GM12878 (cell line): ENCODE measurements around the gene TLCD5. TPM values are rescaled to one million over a fixed set of nuclear protein-coding genes. Genes with fewer than 3 reads are reported as not detected.

Experiments
- ATAC-seq: fragments of 200-7000 bp; cut with Tn5 transposase; 3 replicates; pipeline ENCODE4 v1.9.1; 2020; ENCODE audit warnings: mild to moderate bottlenecking, moderate library complexity
- BruUV-seq: library from RNA; stranded (reverse); fragments of 400-500 nt; replicated peaks from 2 replicates; lab custom pipeline; 2021; lab: Mats Ljungman, UMichigan
- CTCF ChIA-PET: fragments of 300-600 bp; sonication (Branson Sonifier 250); formaldehyde crosslinking; extraction: SDS; loops from one replicate; lab custom pipeline; 2021; ENCODE audit warnings: inconsistent platforms; lab: Yijun Ruan, JAX
- POLR2A ChIA-PET: fragments of 350-600 bp; formaldehyde crosslinking; extraction: SDS; loops from one replicate; lab custom pipeline; 2021; ENCODE audit warnings: inconsistent platforms; lab: Charles Lee
- RAD21 ChIA-PET: fragments of 300-600 bp; sonication (Branson Sonifier 250); formaldehyde crosslinking; loops from one replicate; lab custom pipeline; 2023; ENCODE audit warnings: antibody characterized with exemption; ENCODE audit not compliant: unreplicated experiment; lab: Charles Lee
- SMC1A ChIA-PET: fragments of 300-600 bp; sonication (Branson Sonifier 250); formaldehyde crosslinking; loops from one replicate; lab custom pipeline; 2023; ENCODE audit not compliant: unreplicated experiment, uncharacterized antibody; lab: Charles Lee
- DNase-seq: peaks from one replicate; pipeline ENCODE4 v3.0.0-alpha.2; 2011; ENCODE audit warnings: low read depth, low spot score
- FAIRE-seq: peaks from 3 replicates; lab custom pipeline; 2011; peaks lifted over from hg19 to GRCh38; lab: Jason Lieb, UNC
- H2AFZ ChIP-seq: 2 replicates; pipeline ENCODE4 v1.6.0; 2011; ENCODE audit warnings: low read depth, low read length, control low read depth; ENCODE audit not compliant: control insufficient read depth
- H3K27ac ChIP-seq: 2 replicates; pipeline ENCODE4 v1.5.1; 2011; ENCODE audit warnings: control low read depth; ENCODE audit not compliant: control insufficient read depth, insufficient read depth
- H3K27me3 ChIP-seq, 2 experiments: replicated peaks in 1 of 2; 2 replicates each; pipeline versions ENCODE4 v1.6.0 to v1.6.1; 2011; ENCODE audit warnings: low read length in 1 of 2; ENCODE audit not compliant: control insufficient read depth in 2 of 2, insufficient read depth in 2 of 2
- H3K36me3 ChIP-seq, 2 experiments: 2 replicates each; pipeline ENCODE4 v1.5.1; 2011; ENCODE audit warnings: low read length in 1 of 2; ENCODE audit not compliant: control insufficient read depth in 2 of 2, insufficient read depth in 2 of 2
- H3K4me1 ChIP-seq: 2 replicates; pipeline ENCODE4 v1.6.1; 2011; ENCODE audit warnings: mild to moderate bottlenecking, low read length, moderate library complexity, mixed read lengths; ENCODE audit not compliant: control insufficient read depth, insufficient read depth
- H3K4me2 ChIP-seq: 2 replicates; pipeline ENCODE4 v1.6.0; 2011; ENCODE audit warnings: control low read depth; ENCODE audit not compliant: control insufficient read depth, insufficient read depth
- H3K4me3 ChIP-seq: fragments of 200-600 bp; sonication (generic); 2 replicates; pipeline ENCODE4 v1.5.1; 2016
- H3K79me2 ChIP-seq: 2 replicates; pipeline ENCODE4 v1.6.0; 2011; ENCODE audit warnings: low read length; ENCODE audit not compliant: control insufficient read depth, insufficient read depth
- H3K9ac ChIP-seq: 2 replicates; pipeline ENCODE4 v1.8.0; 2011; ENCODE audit warnings: low read length, control low read depth, mixed read lengths; ENCODE audit not compliant: control insufficient read depth, insufficient read depth
- H3K9me3 ChIP-seq: replicated peaks from 3 replicates; pipeline ENCODE4 v1.5.1; 2011; ENCODE audit warnings: mild to moderate bottlenecking, low read length; ENCODE audit not compliant: control insufficient read depth, insufficient read depth
- H4K20me1 ChIP-seq: 2 replicates; pipeline ENCODE4 v1.6.0; 2011; ENCODE audit not compliant: control insufficient read depth, insufficient read depth
- ATF7 ChIP-seq: fragments of 450-650 bp; IDR thresholded peaks from 2 replicates; pipeline ENCODE4 v1.6.1; 2016; ENCODE audit warnings: low read depth, mild to moderate bottlenecking
- CHD2 ChIP-seq: IDR thresholded peaks from 2 replicates; pipeline ENCODE4 v1.6.1; 2011; ENCODE audit warnings: low read depth, low read length, improper control_type of control experiment, borderline replicate concordance
- MYC ChIP-seq: IDR thresholded peaks from 2 replicates; pipeline ENCODE4 v1.6.1; 2011; ENCODE audit warnings: mild to moderate bottlenecking, low read length, moderate library complexity, inconsistent platforms; ENCODE audit not compliant: insufficient read depth, insufficient replicate concordance, insufficient read length, severe bottlenecking
- NBN ChIP-seq: fragments of 450-650 bp; IDR thresholded peaks from 2 replicates; pipeline ENCODE4 v1.6.1; 2016
- NFYA ChIP-seq: IDR thresholded peaks from 2 replicates; pipeline ENCODE4 v1.6.1; 2011; ENCODE audit warnings: low read depth, mild to moderate bottlenecking, low read length, improper control_type of control experiment, borderline replicate concordance
- SMC3 ChIP-seq: IDR thresholded peaks from 2 replicates; pipeline ENCODE4 v1.6.1; 2011; ENCODE audit warnings: low read length, improper control_type of control experiment, borderline replicate concordance
- SRF ChIP-seq, 2 experiments: IDR thresholded peaks; 2 replicates each; pipeline ENCODE4 v1.6.1; 2011; ENCODE audit warnings: low read depth in 2 of 2, low read length in 2 of 2, mild to moderate bottlenecking in 1 of 2, moderate library complexity in 1 of 2
- SUPT20H ChIP-seq: IDR thresholded peaks from 2 replicates; pipeline ENCODE4 v1.6.1; 2011; ENCODE audit warnings: low read depth, mild to moderate bottlenecking, low read length, moderate library complexity, borderline replicate concordance; ENCODE audit not compliant: control insufficient read depth
- ZNF24 ChIP-seq: fragments of 450-650 bp; IDR thresholded peaks from 2 replicates; pipeline ENCODE4 v1.6.1; 2017; ENCODE audit warnings: antibody characterized with exemption, mild to moderate bottlenecking
- ZNF274 ChIP-seq: IDR thresholded peaks from one replicate; pipeline ENCODE4 v1.8.0; 2011; ENCODE audit not compliant: insufficient read length, insufficient read depth
- ZZZ3 ChIP-seq: IDR thresholded peaks from 2 replicates; pipeline ENCODE4 v1.6.1; 2011; ENCODE audit warnings: low read depth; ENCODE audit not compliant: control insufficient read depth, insufficient read length
- WGBS: methylation state at CpG from one replicate; pipeline ENCODE4 v1.1.6; 2016; ENCODE audit warnings: low lambda C conversion rate; ENCODE audit not compliant: insufficient replicate concordance, insufficient coverage; ENCODE audit errors: missing lambda C conversion rate; 5-methylcytosine and 5-hydroxymethylcytosine counted together
- in situ Hi-C: fragments of 300-500 bp; cut with MboI; formaldehyde crosslinking; loops from 9 replicates; pipeline ENCODE4 v1.14.3; 2018; ENCODE audit warnings: mixed read lengths
- intact Hi-C: fragments of 100-400 bp; cut with micrococcal nuclease; formaldehyde crosslinking; loops from one replicate; pipeline ENCODE4 v1.14.2; 2022; ENCODE audit not compliant: unreplicated experiment
- polyA plus RNA-seq, 11 experiments: library from polyadenylated mRNA; depleted of rRNA in 4 of 11; unstranded in 6 of 11; stranded (reverse) in 5 of 11; fragments of >200 nt; fragmentation: Nextera tagmentation in 4 of 11; fragmentation: Illumina TruSeq in 1 of 11; extraction: Ambion mirVana in 4 of 11; extraction: Trizol in 1 of 11; gene quantifications; 1 replicate in 1 of 11; 2 replicates in 10 of 11; pipeline versions ENCODE4 v1.2.1 to v1.2.3, GENCODE V29; 2011 to 2016; ENCODE audit warnings: inconsistent platforms in 2 of 11, missing spikeins in 2 of 11, low read depth in 1 of 11
- total RNA-seq, 4 experiments: library from RNA; depleted of rRNA in 3 of 4; stranded (reverse); fragments of >200 nt in 3 of 4; fragmentation: Illumina TruSeq in 1 of 4; extraction: Trizol in 1 of 4; gene quantifications; 2 replicates each; pipeline versions ENCODE4 v1.2.1 to v1.2.3, GENCODE V29; 2013 to 2021
- TF ChIP-seq, protein P1 (sequence below): fragments of 450-650 bp; IDR thresholded peaks from 2 replicates; pipeline ENCODE4 v1.6.1; 2016; ENCODE audit warnings: mild to moderate bottlenecking, moderate library complexity, borderline replicate concordance
- TF ChIP-seq, protein P2 (sequence below): fragments of 450-650 bp; IDR thresholded peaks from 2 replicates; pipeline ENCODE4 v1.6.1; 2017; ENCODE audit warnings: borderline replicate concordance
- TF ChIP-seq, protein P3 (sequence below): IDR thresholded peaks from 2 replicates; pipeline ENCODE4 v1.6.1; 2012; ENCODE audit warnings: low read depth, low read length, improper control_type of control experiment
- TF ChIP-seq, protein P4 (sequence below): fragments of 450-650 bp; formaldehyde crosslinking; IDR thresholded peaks from 2 replicates; pipeline ENCODE4 v1.4.0; 2022; ENCODE audit warnings: mild to moderate bottlenecking, moderate library complexity

Gene TLCD5
- total and polyA plus RNA-seq, 10 of the 15 experiments (the other 5 are each of a cell fraction or from before 2014, with no cell fraction given), result 2.4 to 13.3 (median 3.2) TPM

DNA sequence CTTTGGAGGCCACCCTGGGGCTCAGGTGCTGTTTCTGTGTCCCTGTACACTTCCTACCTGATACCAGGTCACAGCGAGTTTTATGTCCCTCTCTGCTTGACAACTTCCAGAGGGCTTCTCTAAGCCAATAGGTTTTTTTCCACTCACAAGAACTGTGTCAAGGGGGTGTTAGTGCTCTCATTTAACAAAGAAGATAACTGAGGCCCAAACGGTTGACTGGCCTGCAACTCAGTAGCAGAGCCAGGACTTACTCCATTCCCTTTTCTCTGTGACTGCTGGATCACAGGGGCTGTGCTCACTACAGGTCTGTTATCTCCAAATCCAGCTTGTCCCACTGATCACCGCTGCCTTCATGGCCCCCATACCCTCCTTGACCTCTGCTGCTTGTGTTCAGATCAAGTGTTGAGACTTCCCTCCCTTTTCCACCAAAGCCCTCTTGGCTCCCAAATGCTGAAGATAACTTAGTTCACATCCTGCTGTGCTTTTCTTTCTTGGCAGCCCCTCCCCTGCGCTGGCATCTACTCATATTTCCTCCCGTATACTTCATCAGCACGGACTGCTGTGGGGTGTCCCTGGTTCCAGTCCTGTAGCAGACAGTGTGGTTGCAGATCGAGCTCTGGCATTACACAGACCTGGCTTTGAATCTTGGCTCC is 43.8 kb upstream of the TLCD5 start:
- Histone ChIP-seq H3K4me3 (no peak overlapping the region), H3K27ac (no peak overlapping the region), H3K79me2 (no peaks in the 10 kb centered on the region), H4K20me1 (no peaks in the 10 kb centered on the region), H2AFZ (no peak overlapping the region), H3K27me3 (peaks cover 0 to 4% of the 10 kb centered on the region in 2 experiments; a peak in 1 of 4 replicates), H3K9me3 (no peaks in the 10 kb centered on the region), H3K36me3 (no peaks in the 10 kb centered on the region), H3K9ac (no peak overlapping the region), H3K4me1 (no peaks in the 10 kb centered on the region), H3K4me2 (no peak overlapping the region)
- BruUV-seq, result no TSS peak
- intact Hi-C loops (no loop called here), in situ Hi-C loops (no loop called here)
- WGBS, result 25% methylated on average over 7 of the region's 7 CpGs
- CTCF ChIA-PET, result interaction anchor here (1.6 kb wide), 1 partner anchor 19 kb away, joined by 4 read pairs; no protein-coding TSS in a partner anchor
- ATAC-seq (no peak), FAIRE-seq (no peak), DNase-seq (no peak)
- POLR2A ChIA-PET, result no interaction called here
- RAD21 ChIA-PET, result no interaction called here
- SMC1A ChIA-PET, result no interaction called here
- TF ChIP-seq, protein P1, sequence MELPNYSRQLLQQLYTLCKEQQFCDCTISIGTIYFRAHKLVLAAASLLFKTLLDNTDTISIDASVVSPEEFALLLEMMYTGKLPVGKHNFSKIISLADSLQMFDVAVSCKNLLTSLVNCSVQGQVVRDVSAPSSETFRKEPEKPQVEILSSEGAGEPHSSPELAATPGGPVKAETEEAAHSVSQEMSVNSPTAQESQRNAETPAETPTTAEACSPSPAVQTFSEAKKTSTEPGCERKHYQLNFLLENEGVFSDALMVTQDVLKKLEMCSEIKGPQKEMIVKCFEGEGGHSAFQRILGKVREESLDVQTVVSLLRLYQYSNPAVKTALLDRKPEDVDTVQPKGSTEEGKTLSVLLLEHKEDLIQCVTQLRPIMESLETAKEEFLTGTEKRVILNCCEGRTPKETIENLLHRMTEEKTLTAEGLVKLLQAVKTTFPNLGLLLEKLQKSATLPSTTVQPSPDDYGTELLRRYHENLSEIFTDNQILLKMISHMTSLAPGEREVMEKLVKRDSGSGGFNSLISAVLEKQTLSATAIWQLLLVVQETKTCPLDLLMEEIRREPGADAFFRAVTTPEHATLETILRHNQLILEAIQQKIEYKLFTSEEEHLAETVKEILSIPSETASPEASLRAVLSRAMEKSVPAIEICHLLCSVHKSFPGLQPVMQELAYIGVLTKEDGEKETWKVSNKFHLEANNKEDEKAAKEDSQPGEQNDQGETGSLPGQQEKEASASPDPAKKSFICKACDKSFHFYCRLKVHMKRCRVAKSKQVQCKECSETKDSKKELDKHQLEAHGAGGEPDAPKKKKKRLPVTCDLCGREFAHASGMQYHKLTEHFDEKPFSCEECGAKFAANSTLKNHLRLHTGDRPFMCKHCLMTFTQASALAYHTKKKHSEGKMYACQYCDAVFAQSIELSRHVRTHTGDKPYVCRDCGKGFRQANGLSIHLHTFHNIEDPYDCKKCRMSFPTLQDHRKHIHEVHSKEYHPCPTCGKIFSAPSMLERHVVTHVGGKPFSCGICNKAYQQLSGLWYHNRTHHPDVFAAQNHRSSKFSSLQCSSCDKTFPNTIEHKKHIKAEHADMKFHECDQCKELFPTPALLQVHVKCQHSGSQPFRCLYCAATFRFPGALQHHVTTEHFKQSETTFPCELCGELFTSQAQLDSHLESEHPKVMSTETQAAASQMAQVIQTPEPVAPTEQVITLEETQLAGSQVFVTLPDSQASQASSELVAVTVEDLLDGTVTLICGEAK, result no peak
- TF ChIP-seq ZNF274, result no peak
- no peak for TF ChIP-seq MYC
- no peak for TF ChIP-seq ATF7
- no peak for TF ChIP-seq SUPT20H
- TF ChIP-seq, protein P2, sequence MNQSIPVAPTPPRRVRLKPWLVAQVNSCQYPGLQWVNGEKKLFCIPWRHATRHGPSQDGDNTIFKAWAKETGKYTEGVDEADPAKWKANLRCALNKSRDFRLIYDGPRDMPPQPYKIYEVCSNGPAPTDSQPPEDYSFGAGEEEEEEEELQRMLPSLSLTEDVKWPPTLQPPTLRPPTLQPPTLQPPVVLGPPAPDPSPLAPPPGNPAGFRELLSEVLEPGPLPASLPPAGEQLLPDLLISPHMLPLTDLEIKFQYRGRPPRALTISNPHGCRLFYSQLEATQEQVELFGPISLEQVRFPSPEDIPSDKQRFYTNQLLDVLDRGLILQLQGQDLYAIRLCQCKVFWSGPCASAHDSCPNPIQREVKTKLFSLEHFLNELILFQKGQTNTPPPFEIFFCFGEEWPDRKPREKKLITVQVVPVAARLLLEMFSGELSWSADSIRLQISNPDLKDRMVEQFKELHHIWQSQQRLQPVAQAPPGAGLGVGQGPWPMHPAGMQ, result no peak
- TF ChIP-seq, protein P3, sequence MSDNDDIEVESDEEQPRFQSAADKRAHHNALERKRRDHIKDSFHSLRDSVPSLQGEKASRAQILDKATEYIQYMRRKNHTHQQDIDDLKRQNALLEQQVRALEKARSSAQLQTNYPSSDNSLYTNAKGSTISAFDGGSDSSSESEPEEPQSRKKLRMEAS, result no peak
- TF ChIP-seq, protein P4, sequence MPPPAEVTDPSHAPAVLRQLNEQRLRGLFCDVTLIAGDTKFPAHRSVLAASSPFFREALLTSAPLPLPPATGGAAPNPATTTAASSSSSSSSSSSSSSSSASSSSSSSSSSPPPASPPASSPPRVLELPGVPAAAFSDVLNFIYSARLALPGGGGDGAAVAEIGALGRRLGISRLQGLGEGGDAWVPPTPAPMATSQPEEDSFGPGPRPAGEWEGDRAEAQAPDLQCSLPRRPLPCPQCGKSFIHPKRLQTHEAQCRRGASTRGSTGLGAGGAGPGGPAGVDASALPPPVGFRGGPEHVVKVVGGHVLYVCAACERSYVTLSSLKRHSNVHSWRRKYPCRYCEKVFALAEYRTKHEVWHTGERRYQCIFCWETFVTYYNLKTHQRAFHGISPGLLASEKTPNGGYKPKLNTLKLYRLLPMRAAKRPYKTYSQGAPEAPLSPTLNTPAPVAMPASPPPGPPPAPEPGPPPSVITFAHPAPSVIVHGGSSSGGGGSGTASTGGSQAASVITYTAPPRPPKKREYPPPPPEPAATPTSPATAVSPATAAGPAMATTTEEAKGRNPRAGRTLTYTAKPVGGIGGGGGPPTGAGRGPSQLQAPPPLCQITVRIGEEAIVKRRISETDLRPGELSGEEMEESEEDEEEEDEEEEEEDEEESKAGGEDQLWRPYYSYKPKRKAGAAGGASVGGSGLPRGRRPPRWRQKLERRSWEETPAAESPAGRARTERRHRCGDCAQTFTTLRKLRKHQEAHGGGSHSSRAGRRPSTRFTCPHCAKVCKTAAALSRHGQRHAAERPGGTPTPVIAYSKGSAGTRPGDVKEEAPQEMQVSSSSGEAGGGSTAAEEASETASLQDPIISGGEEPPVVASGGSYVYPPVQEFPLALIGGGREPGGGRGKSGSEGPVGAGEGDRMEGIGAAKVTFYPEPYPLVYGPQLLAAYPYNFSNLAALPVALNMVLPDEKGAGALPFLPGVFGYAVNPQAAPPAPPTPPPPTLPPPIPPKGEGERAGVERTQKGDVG, result no peak
- no peak for TF ChIP-seq ZNF24
- TF ChIP-seq SRF (IDR thresholded peaks at IDR 0.05; ENCODE audit: low read depth in 2 of 2, low read length in 2 of 2), result no peak
- no peak for TF ChIP-seq NFYA
- TF ChIP-seq NBN, result no peak
- TF ChIP-seq CHD2, result no peak
- TF ChIP-seq ZZZ3, result no peak
- no peak for TF ChIP-seq SMC3
